ENCODE measurements around the gene B4GALT5.

B4GALT5 gene

GRCh38 chr20:49591217-49591865 lies 122.3 kb downstream of the B4GALT5 start:
- H3K27me3 ChIP-seq (ENCODE audit: control insufficient read depth in 5 of 5, insufficient read depth in 4 of 5, low read length in 5 of 5), result peaks cover 0 to 12% (median 3%) of the 10 kb centered on the region in 5 donors
- H3K27ac ChIP-seq (ENCODE audit: low read depth, low read length), result peak overlapping the region; percentile 7
- H3K9ac ChIP-seq (ENCODE audit: low read length in 5 of 5), result no peak overlapping the region
- H3K9me3 ChIP-seq (ENCODE audit: control insufficient read depth in 5 of 5, low read length in 5 of 5), result no peaks in the 10 kb centered on the region
- H3K36me3 ChIP-seq (ENCODE audit: control insufficient read depth in 5 of 5, insufficient read depth in 5 of 5, low read length in 5 of 5), result no peaks in the 10 kb centered on the region
- H3K4me3 ChIP-seq (ENCODE audit: low read depth in 1 of 5, low read length in 5 of 5), result no peak overlapping the region
- H3K4me1 ChIP-seq (ENCODE audit: control insufficient read depth in 5 of 5, insufficient read depth in 5 of 5, low read length in 5 of 5), result peaks cover 9 to 39% (median 27%) of the 10 kb centered on the region in 5 donors

DNA sequence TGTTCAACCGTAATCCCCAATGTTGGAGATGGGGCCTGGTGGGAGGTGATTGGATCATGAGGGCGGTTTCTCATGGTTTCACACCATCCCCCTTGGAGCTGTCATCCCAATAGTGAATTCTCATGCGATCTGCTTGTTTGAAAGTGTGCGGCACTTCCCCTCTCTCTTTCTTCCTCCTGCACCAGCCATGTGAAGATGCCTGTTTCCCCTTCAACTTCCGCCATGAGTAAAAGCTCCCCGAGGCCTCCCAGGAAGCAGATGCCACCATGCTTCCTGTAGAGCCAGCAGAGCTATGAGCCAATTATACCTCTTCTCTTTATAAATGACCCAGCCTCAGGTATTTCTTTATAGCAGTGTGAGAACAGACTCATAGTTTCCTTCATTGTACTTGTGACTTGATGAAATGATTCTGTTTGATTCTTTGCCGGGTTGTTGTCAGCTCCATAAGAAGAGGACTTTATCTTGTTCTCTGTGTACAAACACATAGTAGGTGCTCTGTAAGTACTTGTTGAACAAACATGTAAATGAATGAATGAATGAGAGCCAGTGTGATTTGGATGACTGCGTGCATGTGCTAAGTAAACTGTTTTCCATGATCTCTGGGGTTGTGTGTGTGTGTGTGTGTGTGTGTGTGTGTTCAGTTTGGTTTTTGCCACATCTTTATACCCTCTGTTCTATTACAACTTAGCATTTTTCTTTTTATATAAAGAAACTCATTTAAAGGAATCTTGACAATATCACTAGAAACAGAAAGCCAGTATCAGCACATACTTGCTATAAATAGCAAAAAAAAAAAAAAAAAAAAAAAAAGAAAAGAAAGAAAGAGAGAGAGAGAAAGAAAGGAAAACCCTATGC lies 123.3 kb downstream of the B4GALT5 start:
- no peak overlapping the region for H3K4me3 ChIP-seq (ENCODE audit: low read depth in 1 of 5, low read length in 5 of 5)
- H3K27ac ChIP-seq (ENCODE audit: low read depth, low read length), result no peak overlapping the region
- peaks cover 9 to 39% (median 23%) of the 10 kb centered on the region in 5 donors for H3K4me1 ChIP-seq (ENCODE audit: control insufficient read depth in 5 of 5, insufficient read depth in 5 of 5, low read length in 5 of 5)
- no peaks in the 10 kb centered on the region for H3K9me3 ChIP-seq (ENCODE audit: control insufficient read depth in 5 of 5, low read length in 5 of 5)
- no peak overlapping the region for H3K9ac ChIP-seq (ENCODE audit: low read length in 5 of 5)
- H3K36me3 ChIP-seq (ENCODE audit: control insufficient read depth in 5 of 5, insufficient read depth in 5 of 5, low read length in 5 of 5), result no peaks in the 10 kb centered on the region
- H3K27me3 ChIP-seq (ENCODE audit: control insufficient read depth in 5 of 5, insufficient read depth in 4 of 5, low read length in 5 of 5), result peaks cover 0 to 11% (median 3%) of the 10 kb centered on the region in 5 donors

- H3K36me3 ChIP-seq (ENCODE audit: control insufficient read depth in 5 of 5, insufficient read depth in 5 of 5, low read length in 5 of 5), result no peaks in the 10 kb centered on the region
- H3K27ac ChIP-seq (ENCODE audit: low read depth, low read length), result no peak overlapping the region
- no peak overlapping the region for H3K4me3 ChIP-seq (ENCODE audit: low read depth in 1 of 5, low read length in 5 of 5)
- no peaks in the 10 kb centered on the region for H3K9me3 ChIP-seq (ENCODE audit: control insufficient read depth in 5 of 5, low read length in 5 of 5)
- H3K4me1 ChIP-seq (ENCODE audit: control insufficient read depth in 5 of 5, insufficient read depth in 5 of 5, low read length in 5 of 5), result peaks cover 9 to 36% (median 22%) of the 10 kb centered on the region in 5 donors
- H3K9ac ChIP-seq (ENCODE audit: low read length in 5 of 5), result no peak overlapping the region
- peaks cover 0 to 11% (median 3%) of the 10 kb centered on the region in 5 donors for H3K27me3 ChIP-seq (ENCODE audit: control insufficient read depth in 5 of 5, insufficient read depth in 4 of 5, low read length in 5 of 5)
Observed at GRCh38 chr20:49589747-49590146, 123.9 kb downstream of the B4GALT5 start.

GRCh38 chr20:49587111-49587570 lies 126.5 kb downstream of the B4GALT5 start:
- Histone ChIP-seq H3K4me1 (ENCODE audit: control insufficient read depth in 5 of 5, insufficient read depth in 5 of 5, low read length in 5 of 5) (peaks cover 7 to 24% (median 19%) of the 10 kb centered on the region in 5 donors), H3K27ac (ENCODE audit: low read depth, low read length) (no peak overlapping the region), H3K9ac (ENCODE audit: low read length in 5 of 5) (no peak overlapping the region), H3K27me3 (ENCODE audit: control insufficient read depth in 5 of 5, insufficient read depth in 4 of 5, low read length in 5 of 5) (peaks cover 0 to 11% (median 3%) of the 10 kb centered on the region in 5 donors), H3K4me3 (ENCODE audit: low read depth in 1 of 5, low read length in 5 of 5) (no peak overlapping the region), H3K9me3 (ENCODE audit: control insufficient read depth in 5 of 5, low read length in 5 of 5) (peaks cover 4 to 5% (median 4%) of the 10 kb centered on the region in 5 donors), H3K36me3 (ENCODE audit: control insufficient read depth in 5 of 5, insufficient read depth in 5 of 5, low read length in 5 of 5) (no peaks in the 10 kb centered on the region)

DNA sequence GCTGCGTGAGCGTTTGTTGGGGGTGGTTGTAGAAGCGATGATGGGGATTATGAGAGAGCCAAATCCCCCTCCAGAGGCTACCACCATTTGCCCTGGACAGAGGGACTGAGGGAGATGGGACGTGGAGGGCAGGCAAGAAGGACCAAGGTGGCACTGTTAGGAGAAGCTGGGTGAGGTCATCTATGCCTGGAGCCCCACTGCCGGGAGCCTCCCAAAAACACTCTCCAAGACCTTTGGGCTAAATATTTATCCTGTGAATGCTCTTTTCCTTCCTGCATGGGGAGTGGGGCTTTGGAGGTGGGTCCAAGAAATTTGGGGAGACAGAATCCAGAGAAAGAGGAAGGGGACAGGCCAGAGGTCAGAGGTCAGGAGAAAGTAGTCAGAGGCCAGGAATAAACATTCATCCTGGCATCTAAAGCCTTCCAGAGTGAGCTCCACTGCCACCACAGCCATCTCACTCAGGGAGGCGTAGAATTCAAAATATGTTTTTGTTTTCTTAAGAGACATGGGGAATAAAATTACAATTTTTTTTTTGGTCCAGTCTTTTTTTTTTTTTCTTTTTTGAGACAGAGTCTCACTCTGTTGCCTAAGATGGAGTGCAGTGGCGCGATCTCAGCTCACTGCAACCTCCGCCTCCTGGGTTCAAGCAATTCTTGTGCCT lies 128.0 kb downstream of the B4GALT5 start:
- no peak overlapping the region for H3K27ac ChIP-seq (ENCODE audit: low read depth, low read length)

GRCh38 chr20:49584418-49585382 lies 129.0 kb downstream of the B4GALT5 start:
- Histone ChIP-seq H3K9ac (ENCODE audit: low read length in 5 of 5) (no peak overlapping the region), H3K4me3 (ENCODE audit: low read depth in 1 of 5, low read length in 5 of 5) (no peak overlapping the region), H3K27me3 (ENCODE audit: control insufficient read depth in 5 of 5, insufficient read depth in 4 of 5, low read length in 5 of 5) (peaks cover 0 to 13% (median 3%) of the 10 kb centered on the region in 5 donors), H3K4me1 (ENCODE audit: control insufficient read depth in 5 of 5, insufficient read depth in 5 of 5, low read length in 5 of 5) (peaks cover 3 to 22% (median 14%) of the 10 kb centered on the region in 5 donors), H3K36me3 (ENCODE audit: control insufficient read depth in 5 of 5, insufficient read depth in 5 of 5, low read length in 5 of 5) (no peaks in the 10 kb centered on the region), H3K27ac (ENCODE audit: low read depth, low read length) (peak overlapping the region; percentile 24), H3K9me3 (ENCODE audit: control insufficient read depth in 5 of 5, low read length in 5 of 5) (peaks cover 4 to 5% (median 4%) of the 10 kb centered on the region in 5 donors)

More for the DNA sequence above, 128.0 kb downstream of the B4GALT5 start:
- no peak overlapping the region for H3K4me3 ChIP-seq (ENCODE audit: low read depth in 1 of 5, low read length in 5 of 5)
- H3K9me3 ChIP-seq (ENCODE audit: control insufficient read depth in 5 of 5, low read length in 5 of 5), result peaks cover 4 to 5% (median 4%) of the 10 kb centered on the region in 5 donors
- peaks cover 0 to 11% (median 3%) of the 10 kb centered on the region in 5 donors for H3K27me3 ChIP-seq (ENCODE audit: control insufficient read depth in 5 of 5, insufficient read depth in 4 of 5, low read length in 5 of 5)
- H3K36me3 ChIP-seq (ENCODE audit: control insufficient read depth in 5 of 5, insufficient read depth in 5 of 5, low read length in 5 of 5), result no peaks in the 10 kb centered on the region
- peaks cover 2 to 19% (median 15%) of the 10 kb centered on the region in 5 donors for H3K4me1 ChIP-seq (ENCODE audit: control insufficient read depth in 5 of 5, insufficient read depth in 5 of 5, low read length in 5 of 5)
- no peak overlapping the region for H3K9ac ChIP-seq (ENCODE audit: low read length in 5 of 5)

DNA sequence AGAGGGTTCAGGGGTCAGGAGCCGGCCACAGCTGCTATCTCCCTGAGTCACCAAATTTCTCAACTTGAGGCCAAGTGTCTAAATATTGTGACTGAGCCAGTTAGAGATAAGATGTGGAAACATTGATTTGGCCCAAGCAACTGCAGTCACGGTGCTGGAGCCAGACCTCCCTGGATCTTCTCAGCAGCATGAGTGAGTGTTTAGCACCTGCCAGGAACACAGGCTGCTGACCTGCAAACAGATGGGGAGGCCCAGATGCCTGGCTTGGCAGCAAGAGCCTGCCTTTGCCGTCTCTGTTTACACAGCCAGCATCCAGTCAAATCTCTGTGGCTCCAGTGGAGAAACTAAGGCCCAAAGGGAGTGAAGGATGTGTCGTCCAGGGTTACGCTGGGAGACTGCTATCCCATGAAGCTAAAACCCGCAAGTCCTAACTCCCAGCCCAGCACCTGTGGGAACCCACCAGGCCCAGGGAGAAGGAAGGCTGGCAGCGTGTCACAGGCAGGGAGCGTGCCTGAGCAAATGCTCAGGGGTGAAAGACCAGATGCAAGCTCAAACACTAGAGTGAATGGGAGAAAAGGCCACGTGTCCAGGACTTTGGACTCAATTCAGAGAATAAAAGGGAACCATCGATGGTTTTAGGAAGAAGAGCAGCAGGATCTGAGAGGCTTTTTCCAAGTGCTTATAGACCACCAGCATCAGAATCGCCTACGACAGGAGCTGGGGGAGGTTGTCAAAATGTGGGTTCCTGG lies 129.8 kb downstream of the B4GALT5 start:
- peaks cover 0 to 17% (median 3%) of the 10 kb centered on the region in 5 donors for H3K27me3 ChIP-seq (ENCODE audit: control insufficient read depth in 5 of 5, insufficient read depth in 4 of 5, low read length in 5 of 5)
- peaks cover 3 to 25% (median 14%) of the 10 kb centered on the region in 5 donors for H3K4me1 ChIP-seq (ENCODE audit: control insufficient read depth in 5 of 5, insufficient read depth in 5 of 5, low read length in 5 of 5)
- no peak overlapping the region for H3K4me3 ChIP-seq (ENCODE audit: low read depth in 1 of 5, low read length in 5 of 5)
- H3K27ac ChIP-seq (ENCODE audit: low read depth, low read length), result peak overlapping the region; percentile 24
- H3K9ac ChIP-seq (ENCODE audit: low read length in 5 of 5), result no peak overlapping the region
- H3K36me3 ChIP-seq (ENCODE audit: control insufficient read depth in 5 of 5, insufficient read depth in 5 of 5, low read length in 5 of 5), result no peaks in the 10 kb centered on the region
- H3K9me3 ChIP-seq (ENCODE audit: control insufficient read depth in 5 of 5, low read length in 5 of 5), result peaks cover 4 to 5% (median 4%) of the 10 kb centered on the region in 5 donors

DNA sequence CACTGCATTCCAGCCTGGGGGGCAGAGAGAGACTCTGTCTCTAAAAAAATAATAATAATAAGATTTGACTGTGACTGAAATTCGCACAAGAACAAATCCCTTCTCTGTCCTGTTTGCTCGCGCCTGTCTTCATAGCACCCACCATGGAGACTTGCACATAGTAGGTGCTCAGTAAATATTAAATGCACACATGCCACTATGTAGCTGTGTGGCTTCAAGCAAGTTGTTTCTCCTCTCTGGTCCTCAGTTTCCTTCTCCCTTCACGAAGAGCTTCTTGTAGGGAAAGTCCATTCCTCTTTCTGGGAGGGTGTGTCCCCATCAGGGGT lies 130.4 kb downstream of the B4GALT5 start:
- peaks cover 3 to 25% (median 14%) of the 10 kb centered on the region in 5 donors for H3K4me1 ChIP-seq (ENCODE audit: control insufficient read depth in 5 of 5, insufficient read depth in 5 of 5, low read length in 5 of 5)
- H3K9ac ChIP-seq (ENCODE audit: low read length in 5 of 5), result no peak overlapping the region
- peaks cover 4 to 5% (median 4%) of the 10 kb centered on the region in 5 donors for H3K9me3 ChIP-seq (ENCODE audit: control insufficient read depth in 5 of 5, low read length in 5 of 5)
- H3K27me3 ChIP-seq (ENCODE audit: control insufficient read depth in 5 of 5, insufficient read depth in 4 of 5, low read length in 5 of 5), result peaks cover 0 to 17% (median 3%) of the 10 kb centered on the region in 5 donors
- no peak overlapping the region for H3K4me3 ChIP-seq (ENCODE audit: low read depth in 1 of 5, low read length in 5 of 5)
- no peak overlapping the region for H3K27ac ChIP-seq (ENCODE audit: low read depth, low read length)
- H3K36me3 ChIP-seq (ENCODE audit: control insufficient read depth in 5 of 5, insufficient read depth in 5 of 5, low read length in 5 of 5), result no peaks in the 10 kb centered on the region
